Measurements from ENCODE around the gene RNF13.
A peak's percentile ranks its signal among the peaks of the same experiment; 100 is the strongest.
"Not testable (repeated sequence)": the region's sequence is repeated elsewhere in the genome, so short reads cannot be mapped to it uniquely, and the experiment has no call there.

The RNF13 gene

GRCh38 chr3:149959443-149959842 is 146.4 kb downstream of the RNF13 start:
- no peak for DNase-seq

GRCh38 chr3:149963485-149963884 is 150.5 kb downstream of the RNF13 start:
- DNase-seq, result no peak

- DNase-seq, result no peak
Observed at GRCh38 chr3:149964291-149964690, 151.3 kb downstream of the RNF13 start.

- no peak for DNase-seq
Observed at GRCh38 chr3:149965278-149965677, 152.3 kb downstream of the RNF13 start.

- DNase-seq, result peak in 2 of 5 experiments; percentile 21 to 55
Observed at GRCh38 chr3:149967086-149967685, 154.2 kb downstream of the RNF13 start.

GRCh38 chr3:149968216-149968615 is 155.2 kb downstream of the RNF13 start:
- DNase-seq, result no peak

- DNase-seq, result no peak
Observed at GRCh38 chr3:149969110-149969939, 156.3 kb downstream of the RNF13 start.

- DNase-seq, result peak; percentile 32 to 86 (median 64)
Observed at GRCh38 chr3:149969940-149970715, 157.1 kb downstream of the RNF13 start.

- DNase-seq, result peak; percentile 7 to 70 (median 49)
Observed at GRCh38 chr3:149970716-149971402, 157.8 kb downstream of the RNF13 start, which contains the start of gene PFN2. PFN2 (minus strand) TSS chr3:149970895; CDS start chr3:149970856, 39 bp downstream.

- DNase-seq, result peak in 4 of 5 experiments; percentile 1 to 38 (median 13)
Observed at GRCh38 chr3:149971403-149972075, 158.5 kb downstream of the RNF13 start.

GRCh38 chr3:149975919-149976318 is 162.9 kb downstream of the RNF13 start:
- peak in 1 of 5 experiments; percentile 8 for DNase-seq

GRCh38 chr3:149977386-149977785 is 164.4 kb downstream of the RNF13 start:
- DNase-seq, result no peak

GRCh38 chr3:149981979-149982378 is 169.0 kb downstream of the RNF13 start:
- DNase-seq, result not testable (repeated sequence)

- not testable (repeated sequence) for DNase-seq
Observed at GRCh38 chr3:149983053-149983452, 170.0 kb downstream of the RNF13 start.

- DNase-seq, result peak in 1 of 5 experiments; percentile 24
Observed at GRCh38 chr3:149983628-149984027, 170.6 kb downstream of the RNF13 start.

GRCh38 chr3:149989307-149989706 is 176.3 kb downstream of the RNF13 start:
- no peak for DNase-seq

GRCh38 chr3:149990423-149990948 is 177.5 kb downstream of the RNF13 start:
- no peak for DNase-seq

GRCh38 chr3:149992416-149993058 is 179.5 kb downstream of the RNF13 start:
- no peak for DNase-seq

- DNase-seq, result no peak
Observed at GRCh38 chr3:149998946-149999345, 185.9 kb downstream of the RNF13 start.

GRCh38 chr3:149999421-149999820 is 186.4 kb downstream of the RNF13 start:
- DNase-seq, result no peak

GRCh38 chr3:150000641-150001040 is 187.6 kb downstream of the RNF13 start:
- DNase-seq, result no peak
